H9 (cell line): ENCODE results near the gene TARP.

ENCODE experiments used
- DNase-seq: peaks from one replicate; pipeline ENCODE4 v3.0.0-alpha.2; 2017
- H2AFZ ChIP-seq: one replicate; pipeline ENCODE4 v1.6.1; 2013; ENCODE audit warnings: mild to moderate bottlenecking, low read length, control low read depth, moderate library complexity
- H2AK5ac ChIP-seq: 2 replicates; pipeline ENCODE4 v1.6.1; 2013; ENCODE audit warnings: low read length, control low read depth, mixed read lengths; ENCODE audit not compliant: insufficient read length
- H2BK120ac ChIP-seq: one replicate; pipeline ENCODE4 v1.6.1; 2013; ENCODE audit warnings: low read depth, mild to moderate bottlenecking, low read length, control low read depth, inconsistent platforms; ENCODE audit not compliant: poor library complexity, severe bottlenecking
- H2BK12ac ChIP-seq: 2 replicates; pipeline ENCODE4 v1.6.1; 2013; ENCODE audit warnings: low read length, control low read depth, mixed read lengths, low read depth; ENCODE audit not compliant: insufficient read length
- H2BK15ac ChIP-seq: 2 replicates; pipeline ENCODE4 v1.6.1; 2013; ENCODE audit warnings: low read depth, low read length, control low read depth
- H2BK20ac ChIP-seq: one replicate; pipeline ENCODE4 v1.6.1; 2013; ENCODE audit warnings: low read depth, mild to moderate bottlenecking, low read length, control low read depth, inconsistent platforms; ENCODE audit not compliant: poor library complexity, severe bottlenecking
- H2BK5ac ChIP-seq: 2 replicates; pipeline ENCODE4 v1.6.1; 2013; ENCODE audit warnings: low read length, control low read depth, mixed read lengths; ENCODE audit not compliant: insufficient read length
- H3K14ac ChIP-seq: 2 replicates; pipeline ENCODE4 v1.6.1; 2013; ENCODE audit warnings: low read length, control low read depth; ENCODE audit not compliant: insufficient read depth
- H3K18ac ChIP-seq: 2 replicates; pipeline ENCODE4 v1.6.1; 2013; ENCODE audit warnings: low read depth, mild to moderate bottlenecking, mixed read lengths, low read length, control low read depth; ENCODE audit not compliant: insufficient read length
- H3K23ac ChIP-seq: 2 replicates; pipeline ENCODE4 v1.6.1; 2013; ENCODE audit warnings: low read length, control low read depth, mixed read lengths, low read depth; ENCODE audit not compliant: insufficient read length
- H3K23me2 ChIP-seq: 2 replicates; pipeline ENCODE4 v1.6.1; 2013; ENCODE audit warnings: low read depth, mild to moderate bottlenecking, mixed read lengths, low read length, control low read depth; ENCODE audit not compliant: insufficient read length, poor library complexity, severe bottlenecking
- H3K27ac ChIP-seq: 2 replicates; pipeline ENCODE4 v1.5.1; 2013; ENCODE audit warnings: low read length, control low read depth, mixed read lengths, low read depth; ENCODE audit not compliant: insufficient read length
- H3K27me3 ChIP-seq: 2 replicates; pipeline ENCODE4 v1.6.1; 2013; ENCODE audit warnings: low read length, control low read depth, inconsistent platforms; ENCODE audit not compliant: insufficient read depth
- H3K4ac ChIP-seq: 2 replicates; pipeline ENCODE4 v1.6.1; 2013; ENCODE audit warnings: low read depth, mild to moderate bottlenecking, control low read depth, inconsistent platforms, low read length, moderate library complexity
- H3K4me1 ChIP-seq: 2 replicates; pipeline ENCODE4 v1.6.1; 2013; ENCODE audit warnings: low read length, control low read depth, inconsistent platforms; ENCODE audit not compliant: insufficient read depth
- H3K4me2 ChIP-seq: 2 replicates; pipeline ENCODE4 v1.6.1; 2013; ENCODE audit warnings: low read length, control low read depth, mixed read lengths; ENCODE audit not compliant: insufficient read length, insufficient read depth
- H3K56ac ChIP-seq: 2 replicates; pipeline ENCODE4 v1.6.1; 2013; ENCODE audit warnings: low read depth, mild to moderate bottlenecking, mixed read lengths, low read length, control low read depth; ENCODE audit not compliant: insufficient read length
- H3K79me1 ChIP-seq: 2 replicates; pipeline ENCODE4 v1.6.1; 2013; ENCODE audit warnings: low read depth, mild to moderate bottlenecking, moderate library complexity, low read length, control low read depth, inconsistent platforms; ENCODE audit not compliant: insufficient read depth, poor library complexity, severe bottlenecking
- H3K79me2 ChIP-seq: 2 replicates; pipeline ENCODE4 v1.6.1; 2013; ENCODE audit warnings: low read length, control low read depth, inconsistent platforms; ENCODE audit not compliant: insufficient read depth
- H3K9ac ChIP-seq: 2 replicates; pipeline ENCODE4 v1.6.1; 2013; ENCODE audit warnings: low read length, control low read depth, mixed read lengths; ENCODE audit not compliant: insufficient read length; ENCODE audit errors: extremely low read depth
- H3K9me3 ChIP-seq: one replicate; pipeline ENCODE4 v1.6.1; 2013; ENCODE audit warnings: low read depth, low read length, inconsistent platforms; ENCODE audit not compliant: control insufficient read depth
- H3T11ph ChIP-seq: one replicate; pipeline ENCODE4 v1.6.1; 2013; ENCODE audit warnings: mild to moderate bottlenecking, low read length, control low read depth, inconsistent platforms
- H4K20me1 ChIP-seq: one replicate; pipeline ENCODE4 v1.6.1; 2013; ENCODE audit not compliant: control insufficient read depth, insufficient read length, insufficient read depth
- H4K5ac ChIP-seq: 2 replicates; pipeline ENCODE4 v1.6.1; 2013; ENCODE audit warnings: low read depth, mild to moderate bottlenecking, mixed read lengths, low read length, control low read depth; ENCODE audit not compliant: insufficient read length
- H4K8ac ChIP-seq: replicated peaks from 2 replicates; pipeline ENCODE4 v1.6.1; 2013; ENCODE audit warnings: low read length, control low read depth, mixed read lengths, low read depth; ENCODE audit not compliant: insufficient read length
- H4K91ac ChIP-seq: 2 replicates; pipeline ENCODE4 v1.6.1; 2013; ENCODE audit warnings: low read depth, mild to moderate bottlenecking, moderate library complexity, mixed read lengths, low read length, control low read depth; ENCODE audit not compliant: insufficient read length
- H3K27ac Mint-ChIP-seq, 3 experiments: 2 replicates in 2 of 3; 3 replicates in 1 of 3; pipeline ENCODE4 v1.8.0; 2020 to 2021; ENCODE audit warnings: mixed read lengths in 3 of 3, mild to moderate bottlenecking in 1 of 3, moderate library complexity in 1 of 3
- H3K27me3 Mint-ChIP-seq: 2 replicates; pipeline ENCODE4 v1.8.0; 2021; ENCODE audit warnings: low read depth, mild to moderate bottlenecking, moderate library complexity, mixed read lengths
- H3K36me3 Mint-ChIP-seq, 3 experiments: 2 replicates in 2 of 3; 3 replicates in 1 of 3; pipeline ENCODE4 v1.8.0; 2020 to 2021; ENCODE audit warnings: low read depth in 3 of 3, mixed read lengths in 3 of 3; ENCODE audit not compliant: insufficient read depth in 1 of 3
- H3K4me1 Mint-ChIP-seq, 2 experiments: 2 replicates each; pipeline ENCODE4 v1.8.0; 2020; ENCODE audit warnings: mixed read lengths in 2 of 2
- H3K4me3 Mint-ChIP-seq, 2 experiments: 2 replicates in 1 of 2; 3 replicates in 1 of 2; pipeline ENCODE4 v1.8.0; 2020 to 2021; ENCODE audit warnings: mild to moderate bottlenecking in 2 of 2, mixed read lengths in 2 of 2, moderate library complexity in 1 of 2
- H3K9me3 Mint-ChIP-seq, 2 experiments: 2 replicates in 1 of 2; 3 replicates in 1 of 2; pipeline ENCODE4 v1.8.0; 2020; ENCODE audit warnings: mild to moderate bottlenecking in 2 of 2, mixed read lengths in 2 of 2, moderate library complexity in 1 of 2
- WGBS: extraction: QIAGEN DNeasy Blood & Tissue Kit; methylation state at CpG from one replicate; pipeline ENCODE4 v1.1.7; 2013; ENCODE audit warnings: missing lambda C conversion rate, low lambda C conversion rate, mixed read lengths; ENCODE audit not compliant: insufficient read length; ENCODE audit errors: extremely low coverage; 5-methylcytosine and 5-hydroxymethylcytosine counted together
- TF ChIP-seq, protein P1 (sequence below): fragments of 200-600 bp; sonication (generic); conservative IDR thresholded peaks from 3 replicates; pipeline ENCODE4 v1.8.0; 2021; ENCODE audit warnings: antibody characterized with exemption, mild to moderate bottlenecking

The TARP gene

GRCh38 chr7:38274927-38275620 lies 1.6 kb upstream of the TARP start:
- Histone ChIP-seq H3K4ac (no peak overlapping the region), H3K23ac (no peak overlapping the region), H3K18ac (no peak overlapping the region), H2BK15ac (no peak overlapping the region), H3T11ph (no peak overlapping the region), H3K14ac (no peak overlapping the region), H3K27ac (no peak overlapping the region), H2BK5ac (no peak overlapping the region), H3K79me1 (no peaks in the 10 kb centered on the region), H3K4me2 (no peak overlapping the region), H3K4me1 (no peaks in the 10 kb centered on the region; the same call in 1 of the 2 replicates), H4K5ac (no peak overlapping the region), H2BK12ac (no peak overlapping the region), H3K23me2 (no peaks in the 10 kb centered on the region), H2AK5ac (no peak overlapping the region), H2BK120ac (no peak overlapping the region), H4K91ac (no peak overlapping the region), H2AFZ (no peak overlapping the region), H3K79me2 (no peaks in the 10 kb centered on the region), H3K56ac (no peak overlapping the region), H4K8ac (no peak overlapping the region), H2BK20ac (no peak overlapping the region), H3K9me3 (no peaks in the 10 kb centered on the region), H3K27me3 (no peaks in the 10 kb centered on the region), H4K20me1 (no peaks in the 10 kb centered on the region), H3K9ac (no peak overlapping the region)
- no peaks in the 10 kb centered on the region for H3K36me3 Mint-ChIP-seq
- DNase-seq: no peak
- no peaks in the 10 kb centered on the region for H3K9me3 Mint-ChIP-seq
- no CpG with 5 or more reads among the region's 3 CpGs for WGBS
- H3K4me1 Mint-ChIP-seq: peaks cover 4 to 11% of the 10 kb centered on the region in 2 experiments; a peak in 3 of 4 replicates
- TF ChIP-seq, protein P1, sequence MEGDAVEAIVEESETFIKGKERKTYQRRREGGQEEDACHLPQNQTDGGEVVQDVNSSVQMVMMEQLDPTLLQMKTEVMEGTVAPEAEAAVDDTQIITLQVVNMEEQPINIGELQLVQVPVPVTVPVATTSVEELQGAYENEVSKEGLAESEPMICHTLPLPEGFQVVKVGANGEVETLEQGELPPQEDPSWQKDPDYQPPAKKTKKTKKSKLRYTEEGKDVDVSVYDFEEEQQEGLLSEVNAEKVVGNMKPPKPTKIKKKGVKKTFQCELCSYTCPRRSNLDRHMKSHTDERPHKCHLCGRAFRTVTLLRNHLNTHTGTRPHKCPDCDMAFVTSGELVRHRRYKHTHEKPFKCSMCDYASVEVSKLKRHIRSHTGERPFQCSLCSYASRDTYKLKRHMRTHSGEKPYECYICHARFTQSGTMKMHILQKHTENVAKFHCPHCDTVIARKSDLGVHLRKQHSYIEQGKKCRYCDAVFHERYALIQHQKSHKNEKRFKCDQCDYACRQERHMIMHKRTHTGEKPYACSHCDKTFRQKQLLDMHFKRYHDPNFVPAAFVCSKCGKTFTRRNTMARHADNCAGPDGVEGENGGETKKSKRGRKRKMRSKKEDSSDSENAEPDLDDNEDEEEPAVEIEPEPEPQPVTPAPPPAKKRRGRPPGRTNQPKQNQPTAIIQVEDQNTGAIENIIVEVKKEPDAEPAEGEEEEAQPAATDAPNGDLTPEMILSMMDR: no peak
- no peak overlapping the region for H3K4me3 Mint-ChIP-seq
- H3K27ac Mint-ChIP-seq: no peak overlapping the region
- no peaks in the 10 kb centered on the region for H3K27me3 Mint-ChIP-seq
